Upper lobe of right lung (tissue), 1 donor: ENCODE results near the gene GMDS. TPM values are rescaled to one million over a fixed set of nuclear protein-coding genes. Genes with fewer than 3 reads are reported as not detected.
"Not testable (repeated sequence)": the region's sequence is repeated elsewhere in the genome, so short reads cannot be mapped to it uniquely, and the experiment has no call there.

Experiments used
- ATAC-seq: fragments of 200-7000 bp; cut with Tn5 transposase; one replicate; pipeline ENCODE4 v1.9.1; 2020; ENCODE audit warnings: mild to moderate bottlenecking, moderate library complexity
- DNase-seq: peaks from one replicate; pipeline ENCODE4 v3.0.0-alpha.2; 2020
- H3K27ac ChIP-seq: fragments of 200-600 bp; one replicate; pipeline ENCODE4 v1.8.0; 2022
- H3K27me3 ChIP-seq: fragments of 200-600 bp; one replicate; pipeline ENCODE4 v1.8.0; 2022; ENCODE audit warnings: mild to moderate bottlenecking
- H3K36me3 ChIP-seq: fragments of 200-600 bp; one replicate; pipeline ENCODE4 v1.8.0; 2022
- H3K4me1 ChIP-seq: fragments of 200-600 bp; one replicate; pipeline ENCODE4 v1.8.0; 2022
- H3K4me3 ChIP-seq: fragments of 200-600 bp; one replicate; pipeline ENCODE4 v1.8.0; 2022; ENCODE audit warnings: mild to moderate bottlenecking
- H3K9me3 ChIP-seq: fragments of 200-600 bp; one replicate; pipeline ENCODE4 v1.8.0; 2022
- intact Hi-C: fragments of 100-400 bp; cut with DNase I; formaldehyde crosslinking; loops from one replicate; pipeline ENCODE4 v1.11.0; 2022
- total RNA-seq: library from RNA; stranded (reverse); fragmentation: NEBNext Ultra II Directional; extraction: Animal tissue kit (Norgen Biotek cat#: 25700); gene quantifications from one replicate; pipeline ENCODE4 v1.2.1, GENCODE V29; 2021
- TF ChIP-seq, protein P1 (sequence below): fragments of 200-600 bp; IDR thresholded peaks from one replicate; pipeline ENCODE4 v1.8.0; 2022; ENCODE audit warnings: antibody characterized with exemption
- donor health status: DM: no; HTN: yes; CAD: no; lungs with severe emphysema.

Gene GMDS
- total RNA-seq, 1 donor from 2014 or later = 12.2 TPM

DNA sequence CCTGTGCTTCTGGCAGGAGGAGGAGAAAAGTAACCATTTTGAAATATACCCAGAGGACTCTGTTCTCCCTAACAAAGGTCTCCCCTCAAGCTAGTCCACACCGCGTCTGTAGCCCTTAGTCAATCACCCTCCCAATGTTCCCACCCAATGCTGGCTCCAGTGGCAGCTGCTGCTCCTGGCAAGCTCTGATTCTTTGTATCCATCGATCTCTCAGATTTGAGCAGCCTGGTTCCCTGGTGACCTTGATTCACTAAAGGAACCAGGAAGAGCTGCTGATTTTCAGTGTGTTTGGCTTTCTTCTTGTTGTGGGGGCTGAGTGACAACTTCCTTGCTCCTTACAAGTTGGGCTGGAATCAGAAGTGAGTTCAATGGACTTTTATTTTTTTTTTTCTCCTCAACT lies 567.2 kb downstream of the GMDS start:
- Histone ChIP-seq H3K27ac (no peak overlapping the region), H3K27me3 (no peaks in the 10 kb centered on the region), H3K4me3 (no peak overlapping the region), H3K4me1 (peaks cover 7% of the 10 kb centered on the region), H3K9me3 (no peaks in the 10 kb centered on the region), H3K36me3 (no peaks in the 10 kb centered on the region)
- DNase-seq = no peak
- intact Hi-C loops = no loop called here
- TF ChIP-seq, protein P1, sequence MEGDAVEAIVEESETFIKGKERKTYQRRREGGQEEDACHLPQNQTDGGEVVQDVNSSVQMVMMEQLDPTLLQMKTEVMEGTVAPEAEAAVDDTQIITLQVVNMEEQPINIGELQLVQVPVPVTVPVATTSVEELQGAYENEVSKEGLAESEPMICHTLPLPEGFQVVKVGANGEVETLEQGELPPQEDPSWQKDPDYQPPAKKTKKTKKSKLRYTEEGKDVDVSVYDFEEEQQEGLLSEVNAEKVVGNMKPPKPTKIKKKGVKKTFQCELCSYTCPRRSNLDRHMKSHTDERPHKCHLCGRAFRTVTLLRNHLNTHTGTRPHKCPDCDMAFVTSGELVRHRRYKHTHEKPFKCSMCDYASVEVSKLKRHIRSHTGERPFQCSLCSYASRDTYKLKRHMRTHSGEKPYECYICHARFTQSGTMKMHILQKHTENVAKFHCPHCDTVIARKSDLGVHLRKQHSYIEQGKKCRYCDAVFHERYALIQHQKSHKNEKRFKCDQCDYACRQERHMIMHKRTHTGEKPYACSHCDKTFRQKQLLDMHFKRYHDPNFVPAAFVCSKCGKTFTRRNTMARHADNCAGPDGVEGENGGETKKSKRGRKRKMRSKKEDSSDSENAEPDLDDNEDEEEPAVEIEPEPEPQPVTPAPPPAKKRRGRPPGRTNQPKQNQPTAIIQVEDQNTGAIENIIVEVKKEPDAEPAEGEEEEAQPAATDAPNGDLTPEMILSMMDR = no peak
- no peak for ATAC-seq

DNA sequence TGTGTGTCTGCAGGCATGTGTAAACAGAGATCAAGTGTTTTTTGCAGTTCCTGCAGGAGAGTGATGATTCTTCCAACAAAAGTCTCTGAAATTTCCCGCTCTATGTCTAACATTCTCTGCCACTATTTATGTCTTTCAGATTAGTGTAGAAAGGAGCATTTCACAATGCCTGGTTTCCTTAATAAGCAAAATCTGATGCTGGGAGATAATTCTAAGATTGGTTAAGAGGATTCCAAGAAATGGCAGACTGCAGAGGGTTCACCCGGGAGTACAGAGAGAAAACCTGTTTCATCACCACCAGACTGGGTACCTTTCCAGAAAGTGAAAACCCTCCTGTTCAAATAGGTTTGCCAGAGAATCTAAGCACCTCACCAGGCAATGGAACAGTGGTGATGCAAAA lies 573.0 kb downstream of the GMDS start:
- ATAC-seq = no peak
- Histone ChIP-seq H3K27ac (no peak overlapping the region), H3K36me3 (no peaks in the 10 kb centered on the region), H3K9me3 (no peaks in the 10 kb centered on the region), H3K27me3 (no peaks in the 10 kb centered on the region), H3K4me3 (no peak overlapping the region), H3K4me1 (no peaks in the 10 kb centered on the region)
- DNase-seq = no peak
- intact Hi-C loops = no loop called here
- TF ChIP-seq, protein P1 = no peak

DNA sequence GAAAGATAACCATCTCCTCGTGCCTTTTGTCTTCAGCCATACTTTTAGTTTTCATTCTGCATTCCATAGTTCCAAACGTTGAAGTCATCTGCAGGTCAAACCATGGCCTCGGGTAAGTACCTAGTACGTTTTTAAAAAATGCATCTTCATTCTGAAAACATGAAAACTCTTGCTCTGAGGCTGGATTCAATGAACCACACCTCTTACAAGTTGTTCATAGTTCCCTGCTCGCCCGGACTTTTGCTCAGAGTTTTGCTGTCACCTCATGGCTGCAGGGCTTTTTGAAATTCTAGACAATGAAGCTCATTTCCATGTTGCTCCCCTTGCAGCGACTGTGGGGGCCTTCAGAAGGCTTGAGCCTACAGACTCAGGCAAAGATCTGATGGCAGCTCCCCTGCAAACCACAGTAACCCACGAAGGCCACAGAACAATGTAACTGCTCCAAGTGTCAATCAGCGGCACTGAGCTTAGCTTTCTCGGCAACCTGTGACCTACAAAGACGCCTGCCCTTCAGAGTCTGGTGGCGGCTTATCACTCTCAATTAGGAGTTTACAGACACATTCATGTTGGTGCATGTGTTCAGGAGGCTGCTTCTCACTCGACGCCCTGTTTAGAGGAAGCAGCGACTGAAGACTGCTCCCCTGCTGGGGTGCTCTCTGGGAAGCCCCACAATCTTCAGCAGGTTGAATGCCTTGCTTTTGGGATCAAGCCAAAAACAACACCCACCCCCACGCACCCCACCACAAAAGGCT lies 574.5 kb downstream of the GMDS start:
- H3K27ac ChIP-seq = no peak overlapping the region
- H3K4me3 ChIP-seq = no peak overlapping the region
- no peak for DNase-seq
- H3K36me3 ChIP-seq = no peaks in the 10 kb centered on the region
- ATAC-seq = no peak
- H3K27me3 ChIP-seq = no peaks in the 10 kb centered on the region
- no peaks in the 10 kb centered on the region for H3K9me3 ChIP-seq
- intact Hi-C loops = no loop called here
- TF ChIP-seq, protein P1 = no peak
- no peaks in the 10 kb centered on the region for H3K4me1 ChIP-seq

DNA sequence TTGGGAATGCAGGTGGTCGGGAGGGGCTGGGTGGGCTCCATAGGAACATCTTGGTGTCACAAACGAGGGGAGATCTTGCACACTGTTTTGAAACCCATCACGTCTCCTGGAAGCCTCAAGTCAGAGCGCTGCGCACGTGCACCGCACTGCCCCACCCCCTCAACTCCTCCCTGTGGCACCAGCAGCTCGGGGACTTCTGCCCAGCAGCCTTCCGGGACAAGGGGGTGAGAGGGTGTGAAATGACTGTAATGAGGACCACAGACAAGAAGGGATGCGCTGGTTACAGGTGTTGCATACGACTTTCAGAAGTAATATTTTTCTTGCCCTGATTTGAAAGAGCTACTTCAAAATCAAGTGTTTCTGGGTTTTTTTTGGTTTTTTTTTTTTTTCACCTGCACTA lies 575.4 kb downstream of the GMDS start:
- DNase-seq = no peak
- intact Hi-C loops = no loop called here
- no peaks in the 10 kb centered on the region for H3K36me3 ChIP-seq

DNA sequence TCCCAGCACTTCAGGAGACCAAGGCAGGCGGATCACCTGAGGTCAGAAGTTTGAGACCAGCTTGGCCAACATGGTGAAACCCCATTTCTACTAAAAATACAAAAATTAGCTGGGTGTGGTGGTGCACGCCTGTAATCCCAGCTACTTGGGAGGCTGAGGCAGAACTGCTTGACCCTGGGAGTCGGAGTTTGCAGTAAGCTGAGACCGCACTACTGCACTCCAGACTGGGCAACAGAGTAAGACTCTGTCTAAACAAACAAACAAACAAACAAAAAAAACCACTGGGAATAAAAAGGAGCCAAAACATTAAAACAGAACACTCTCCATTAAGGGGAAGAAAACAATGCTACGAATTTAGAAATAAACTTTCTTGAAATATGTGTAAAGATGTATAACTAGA lies 576.9 kb downstream of the GMDS start:
- H3K4me1 ChIP-seq, H3K36me3 ChIP-seq, DNase-seq, H3K9me3 ChIP-seq, H3K4me3 ChIP-seq, intact Hi-C loops, ATAC-seq, H3K27ac ChIP-seq, H3K27me3 ChIP-seq: not testable (repeated sequence)

More for the DNA sequence above, 575.4 kb downstream of the GMDS start:
- ATAC-seq = no peak
- H3K4me3 ChIP-seq = no peak overlapping the region
- H3K9me3 ChIP-seq = no peaks in the 10 kb centered on the region
- H3K27ac ChIP-seq = no peak overlapping the region
- TF ChIP-seq, protein P1 = no peak
- H3K4me1 ChIP-seq = no peaks in the 10 kb centered on the region
- H3K27me3 ChIP-seq = no peaks in the 10 kb centered on the region

DNA sequence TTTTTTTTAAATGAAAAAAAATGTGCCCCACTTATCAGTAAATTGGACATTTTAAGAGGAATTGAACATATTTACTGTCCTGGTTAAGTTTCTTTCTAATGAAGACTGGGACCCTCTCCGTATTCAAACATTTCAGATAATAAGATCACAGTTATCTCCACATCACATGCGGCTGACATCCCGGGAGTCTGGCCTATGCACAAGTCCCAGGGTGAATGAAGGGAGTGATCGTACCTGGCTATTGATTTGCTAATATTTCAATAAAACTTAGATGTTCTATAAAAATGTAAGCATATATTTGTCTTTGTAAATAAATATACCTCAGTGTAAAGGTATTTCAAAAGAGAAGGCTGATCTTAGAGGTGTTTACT lies 577.6 kb downstream of the GMDS start:
- ATAC-seq = no peak
- no peaks in the 10 kb centered on the region for H3K9me3 ChIP-seq
- intact Hi-C loops = no loop called here
- TF ChIP-seq, protein P1 = no peak
- no peak for DNase-seq
- no peaks in the 10 kb centered on the region for H3K4me1 ChIP-seq
- no peaks in the 10 kb centered on the region for H3K36me3 ChIP-seq
- no peak overlapping the region for H3K4me3 ChIP-seq
- H3K27ac ChIP-seq = no peak overlapping the region
- no peaks in the 10 kb centered on the region for H3K27me3 ChIP-seq
